PC-9 (cell line): Measurements from ENCODE around the gene SYT3. TPM values are rescaled to one million over a fixed set of nuclear protein-coding genes. Genes with fewer than 3 reads are reported as not detected.

Source experiments
- BruUV-seq: library from RNA; stranded (reverse); fragments of 400-500 nt; replicated peaks from 2 replicates; lab custom pipeline; 2021; lab: Mats Ljungman, UMichigan
- CTCF ChIA-PET: fragments of 300-600 bp; sonication (Branson Sonifier 250); formaldehyde crosslinking; loops from one replicate; lab custom pipeline; 2022; ENCODE audit warnings: antibody characterized with exemption; lab: Charles Lee
- POLR2A ChIA-PET: fragments of 300-600 bp; sonication (Branson Sonifier 250); formaldehyde crosslinking; loops from one replicate; lab custom pipeline; 2022; ENCODE audit warnings: antibody characterized with exemption; ENCODE audit not compliant: unreplicated experiment; lab: Charles Lee
- DNase-seq, 2 experiments: peaks; one replicate each; pipeline versions ENCODE4 v3.0.0 to v3.0.0-alpha.2; 2015 to 2022; ENCODE audit warnings: mixed read lengths in 1 of 2
- H2AFZ ChIP-seq: fragments of 200-600 bp; sonication (generic); 2 replicates; pipeline ENCODE4 v1.8.1; 2017; ENCODE audit warnings: antibody characterized with exemption
- H3F3A ChIP-seq: fragments of 200-600 bp; sonication (generic); 2 replicates; pipeline ENCODE4 v1.8.1; 2017; ENCODE audit warnings: antibody characterized with exemption, mild to moderate bottlenecking, low read depth; ENCODE audit not compliant: insufficient read depth
- H3K27ac ChIP-seq: fragments of 200-600 bp; sonication (generic); 2 replicates; pipeline ENCODE4 v1.6.1; 2016; ENCODE audit warnings: mixed run types
- H3K27me3 ChIP-seq: fragments of 200-600 bp; sonication (generic); 2 replicates; pipeline ENCODE4 v1.6.1; 2016; ENCODE audit warnings: low read depth, mixed run types; ENCODE audit not compliant: insufficient read depth
- H3K36me3 ChIP-seq: fragments of 200-600 bp; sonication (generic); 2 replicates; pipeline ENCODE4 v1.6.1; 2016; ENCODE audit warnings: low read depth, mixed run types
- H3K4me1 ChIP-seq: fragments of 200-600 bp; sonication (generic); replicated peaks from 2 replicates; pipeline ENCODE4 v1.6.1; 2016; ENCODE audit warnings: mixed run types; ENCODE audit not compliant: insufficient read depth
- H3K4me2 ChIP-seq: fragments of 200-600 bp; sonication (generic); 2 replicates; pipeline ENCODE4 v1.6.1; 2017; ENCODE audit warnings: mixed run types
- H3K4me3 ChIP-seq: fragments of 200-600 bp; sonication (generic); 2 replicates; pipeline ENCODE4 v1.6.1; 2016; ENCODE audit warnings: mixed run types
- H3K79me2 ChIP-seq: fragments of 200-600 bp; sonication (generic); 2 replicates; pipeline ENCODE4 v1.6.1; 2017; ENCODE audit warnings: low read depth, mixed run types
- H3K9me2 ChIP-seq: fragments of 200-600 bp; sonication (generic); 2 replicates; pipeline ENCODE4 v1.8.1; 2017; ENCODE audit warnings: mild to moderate bottlenecking; ENCODE audit not compliant: insufficient read depth
- H3K9me3 ChIP-seq: fragments of 200-600 bp; sonication (generic); 2 replicates; pipeline ENCODE4 v1.8.1; 2016; ENCODE audit warnings: low read depth; ENCODE audit not compliant: insufficient read depth
- H4K20me1 ChIP-seq: fragments of 200-600 bp; sonication (generic); 2 replicates; pipeline ENCODE4 v1.8.1; 2017; ENCODE audit not compliant: insufficient read depth
- CTCF ChIP-seq: fragments of 200-600 bp; sonication (generic); conservative IDR thresholded peaks from 2 replicates; pipeline ENCODE4 v1.6.1; 2017; ENCODE audit warnings: mixed run types, antibody characterized with exemption, mild to moderate bottlenecking, moderate library complexity
- EZH2 ChIP-seq: fragments of 200-600 bp; sonication (generic); IDR thresholded peaks from 2 replicates; pipeline ENCODE4 v1.8.0; 2017; ENCODE audit warnings: antibody characterized with exemption, low read depth
- intact Hi-C: fragments of 100-400 bp; cut with micrococcal nuclease; formaldehyde crosslinking; loops from one replicate; pipeline ENCODE4 v1.10.0; 2022; ENCODE audit not compliant: unreplicated experiment
- total RNA-seq: library from RNA; stranded (reverse); gene quantifications from 2 replicates; pipeline ENCODE4 v1.2.3, GENCODE V29; 2021

The SYT3 gene
- total RNA-seq, 1 experiment from 2014 or later: not detected

- BruUV-seq: no TSS peak
- H3F3A ChIP-seq: no peaks in the 10 kb centered on the region
- POLR2A ChIA-PET: no interaction called here
Observed at GRCh38 chr19:50661766-50662650, 22.3 kb upstream of the SYT3 start.

GRCh38 chr19:50661023-50661422 lies 21.3 kb upstream of the SYT3 start:
- Histone ChIP-seq H3F3A (no peaks in the 10 kb centered on the region), H3K79me2 (no peaks in the 10 kb centered on the region), H3K4me2 (no peak overlapping the region), H3K9me2 (no peaks in the 10 kb centered on the region), H3K36me3 (no peaks in the 10 kb centered on the region), H3K4me3 (no peak overlapping the region), H4K20me1 (no peaks in the 10 kb centered on the region), H3K9me3 (no peaks in the 10 kb centered on the region), H2AFZ (no peak overlapping the region), H3K27ac (no peak overlapping the region), H3K4me1 (no peaks in the 10 kb centered on the region), H3K27me3 (peaks cover 65% of the 10 kb centered on the region)
- ChIA-PET CTCF (no interaction called here), POLR2A (no interaction called here)
- no peak for DNase-seq
- no peak for TF ChIP-seq EZH2
- TF ChIP-seq CTCF: no peak
- intact Hi-C loops: no loop called here
- BruUV-seq: no TSS peak

More at GRCh38 chr19:50661766-50662650, 22.3 kb upstream of the SYT3 start:
- no peaks in the 10 kb centered on the region for H3K9me3 ChIP-seq
- CTCF ChIA-PET: no interaction called here
- H3K79me2 ChIP-seq: no peaks in the 10 kb centered on the region
- no peak overlapping the region for H3K4me3 ChIP-seq
- H3K36me3 ChIP-seq: no peaks in the 10 kb centered on the region
- H4K20me1 ChIP-seq: no peaks in the 10 kb centered on the region
- peaks cover 56% of the 10 kb centered on the region for H3K27me3 ChIP-seq
- intact Hi-C loops: no loop called here
- H3K9me2 ChIP-seq: no peaks in the 10 kb centered on the region
- H3K4me2 ChIP-seq: no peak overlapping the region
- TF ChIP-seq CTCF: no peak
- no peak for TF ChIP-seq EZH2
- H3K27ac ChIP-seq: no peak overlapping the region
- DNase-seq: no peak
- no peak overlapping the region for H2AFZ ChIP-seq
- no peaks in the 10 kb centered on the region for H3K4me1 ChIP-seq

GRCh38 chr19:50660088-50660366 lies 20.3 kb upstream of the SYT3 start:
- POLR2A ChIA-PET: no interaction called here
- no peaks in the 10 kb centered on the region for H3F3A ChIP-seq
- no peaks in the 10 kb centered on the region for H3K36me3 ChIP-seq
- no peaks in the 10 kb centered on the region; the same call in 1 of the 2 replicates for H3K9me3 ChIP-seq
- no peak overlapping the region for H3K4me3 ChIP-seq
- H3K27me3 ChIP-seq: peaks cover 66% of the 10 kb centered on the region
- TF ChIP-seq EZH2: no peak
- no peak for TF ChIP-seq CTCF
- H4K20me1 ChIP-seq: no peaks in the 10 kb centered on the region
- no peak overlapping the region for H3K27ac ChIP-seq
- DNase-seq: no peak
- no peak overlapping the region for H3K4me2 ChIP-seq
- no peaks in the 10 kb centered on the region for H3K79me2 ChIP-seq
- H2AFZ ChIP-seq: no peak overlapping the region
- intact Hi-C loops: no loop called here
- CTCF ChIA-PET: no interaction called here
- BruUV-seq: no TSS peak
- H3K4me1 ChIP-seq: no peaks in the 10 kb centered on the region
- no peaks in the 10 kb centered on the region for H3K9me2 ChIP-seq
